ENCODE results near the gene FXYD2.
"Not testable (repeated sequence)": the region's sequence is repeated elsewhere in the genome, so short reads cannot be mapped to it uniquely, and the experiment has no call there.

Gene FXYD2

GRCh38 chr11:117824571-117825537 lies at the start of gene FXYD2:
Gene FXYD2, minus strand, starts transcription at chr11:117824744. Its CDS starts 66 bp downstream, at chr11:117824678.
- no peak for DNase-seq (ENCODE audit: low read depth in 2 of 2)

GRCh38 chr11:117873828-117874125 lies 49.2 kb upstream of the FXYD2 start:
- DNase-seq (ENCODE audit: low read depth in 2 of 2) = no peak

GRCh38 chr11:117872975-117873827 lies 48.7 kb upstream of the FXYD2 start:
- DNase-seq (ENCODE audit: low read depth in 2 of 2) = no peak

- no peak for DNase-seq (ENCODE audit: low read depth in 2 of 2)
Observed at GRCh38 chr11:117872420-117872961, 47.9 kb upstream of the FXYD2 start.

GRCh38 chr11:117871784-117872183 lies 47.2 kb upstream of the FXYD2 start:
- no peak for DNase-seq (ENCODE audit: low read depth in 2 of 2)

- no peak for DNase-seq (ENCODE audit: low read depth in 2 of 2)
Observed at GRCh38 chr11:117871160-117871559, 46.6 kb upstream of the FXYD2 start.

- no peak for DNase-seq (ENCODE audit: low read depth in 2 of 2)
Observed at GRCh38 chr11:117870103-117870952, 45.8 kb upstream of the FXYD2 start.

- DNase-seq (ENCODE audit: low read depth in 2 of 2) = no peak
Observed at GRCh38 chr11:117869604-117870003, 45.1 kb upstream of the FXYD2 start.

- no peak for DNase-seq (ENCODE audit: low read depth in 2 of 2)
Observed at GRCh38 chr11:117868815-117869561, 44.4 kb upstream of the FXYD2 start.

GRCh38 chr11:117868088-117868487 lies 43.5 kb upstream of the FXYD2 start:
- no peak for DNase-seq (ENCODE audit: low read depth in 2 of 2)

- no peak for DNase-seq (ENCODE audit: low read depth in 2 of 2)
Observed at GRCh38 chr11:117866526-117866925, 42.0 kb upstream of the FXYD2 start.

- DNase-seq (ENCODE audit: low read depth in 2 of 2) = not testable (repeated sequence)
Observed at GRCh38 chr11:117865546-117865945, 41.0 kb upstream of the FXYD2 start.

GRCh38 chr11:117863383-117863782 lies 38.8 kb upstream of the FXYD2 start:
- DNase-seq (ENCODE audit: low read depth in 2 of 2) = no peak

GRCh38 chr11:117862753-117863152 lies 38.2 kb upstream of the FXYD2 start:
- DNase-seq (ENCODE audit: low read depth in 2 of 2) = no peak

- DNase-seq (ENCODE audit: low read depth in 2 of 2) = no peak
Observed at GRCh38 chr11:117862019-117862725, 37.6 kb upstream of the FXYD2 start.

GRCh38 chr11:117861151-117862018 lies 36.8 kb upstream of the FXYD2 start:
- no peak for DNase-seq (ENCODE audit: low read depth in 2 of 2)

GRCh38 chr11:117860139-117860538 lies 35.6 kb upstream of the FXYD2 start:
- no peak for DNase-seq (ENCODE audit: low read depth in 2 of 2)

- DNase-seq (ENCODE audit: low read depth in 2 of 2) = no peak
Observed at GRCh38 chr11:117859488-117860112, 35.1 kb upstream of the FXYD2 start.

GRCh38 chr11:117859061-117859460 lies 34.5 kb upstream of the FXYD2 start:
- DNase-seq (ENCODE audit: low read depth in 2 of 2) = no peak

Data from stimulated activated CD4-positive, alpha-beta T cell treated with anti-CD3 and anti-CD28 coated beads, Interleukin-1b, Interleukin-23, amount 100 ng/mL, for 4 hours (primary cell).